HCT116 (cell line): ENCODE measurements around the gene BEGAIN. TPM values are rescaled to one million over a fixed set of nuclear protein-coding genes. Genes with fewer than 3 reads are reported as not detected.

ENCODE experiments used
- ATAC-seq: fragments of 200-7000 bp; cut with Tn5 transposase; 2 replicates; pipeline ENCODE4 v1.9.1; 2020; ENCODE audit warnings: mild to moderate bottlenecking, moderate library complexity
- BruUV-seq: library from RNA; stranded (reverse); fragments of 400-500 nt; replicated peaks from 2 replicates; lab custom pipeline; 2021; lab: Mats Ljungman, UMichigan
- CTCF ChIA-PET: fragments of 300-600 bp; sonication (Branson Sonifier 250); formaldehyde crosslinking; loops from one replicate; lab custom pipeline; 2021; ENCODE audit warnings: antibody characterized with exemption; lab: Charles Lee
- POLR2A ChIA-PET: fragments of 300-600, 350-600 bp; sonication (Branson Sonifier 250); formaldehyde crosslinking; loops from one replicate; lab custom pipeline; 2021; ENCODE audit warnings: antibody characterized with exemption; lab: Charles Lee
- RAD21 ChIA-PET, 2 experiments: fragments of 300-600 bp; sonication (Branson Sonifier 250); formaldehyde crosslinking; loops; one replicate each; lab custom pipeline; 2023; ENCODE audit warnings: low total read pairs in 2 of 2; ENCODE audit not compliant: uncharacterized antibody in 2 of 2, unreplicated experiment in 2 of 2, low non-redundant PET in 1 of 2; lab: Charles Lee
- DNase-seq: peaks from one replicate; pipeline ENCODE4 v3.0.0-alpha.2; 2010; ENCODE audit warnings: low read depth, low spot score
- H2AFZ ChIP-seq: fragments of 200-600 bp; shearing (Covaris generic), sonication (generic); 2 replicates; pipeline ENCODE4 v1.6.1; 2017; ENCODE audit warnings: low read depth, mixed run types, mixed read lengths, antibody characterized with exemption, low read length; ENCODE audit not compliant: poor library complexity, severe bottlenecking
- H3K27ac ChIP-seq: 2 replicates; pipeline ENCODE4 v1.5.1; 2012; ENCODE audit warnings: low read depth, low read length
- H3K27me3 ChIP-seq: fragments of 200-600 bp; sonication (generic); 2 replicates; pipeline ENCODE4 v1.6.1; 2016; ENCODE audit warnings: mixed run types, low read length, mixed read lengths; ENCODE audit not compliant: insufficient read depth
- H3K36me3 ChIP-seq, 2 experiments: fragments of 200-500 bp in 1 of 2; fragments of 200-600 bp in 1 of 2; sonication (Bioruptor generic) in 1 of 2; sonication (generic) in 1 of 2; 2 replicates each; pipeline versions ENCODE4 v1.5.1 to v1.6.1; 2014 to 2016; ENCODE audit warnings: low read length in 2 of 2, inconsistent platforms in 1 of 2, mixed read lengths in 1 of 2, mixed run types in 1 of 2; ENCODE audit not compliant: insufficient read depth in 2 of 2, control insufficient read depth in 1 of 2
- H3K4me1 ChIP-seq, 2 experiments: fragments of 200-600 bp in 1 of 2; sonication (generic) in 1 of 2; 2 replicates each; pipeline versions ENCODE4 v1.5.1 to v1.6.1; 2012 to 2017; ENCODE audit warnings: low read length in 2 of 2, inconsistent platforms in 1 of 2, mild to moderate bottlenecking in 1 of 2, mixed read lengths in 1 of 2, mixed run types in 1 of 2, moderate library complexity in 1 of 2; ENCODE audit not compliant: insufficient read depth in 2 of 2, control insufficient read depth in 1 of 2
- H3K4me2 ChIP-seq: fragments of 200-600 bp; sonication (generic); 2 replicates; pipeline ENCODE4 v1.6.1; 2017; ENCODE audit warnings: mixed run types, low read length, mixed read lengths
- H3K4me3 ChIP-seq, 2 experiments: fragments of 200-600 bp in 1 of 2; sonication (generic) in 1 of 2; replicated peaks in 1 of 2; 2 replicates each; pipeline ENCODE4 v1.5.1; 2011 to 2016; ENCODE audit warnings: low read length in 2 of 2, control low read depth in 1 of 2, low read depth in 1 of 2, mild to moderate bottlenecking in 1 of 2, mixed read lengths in 1 of 2, mixed run types in 1 of 2
- H3K79me2 ChIP-seq: fragments of 200-600 bp; sonication (generic); 2 replicates; pipeline ENCODE4 v1.6.1; 2017; ENCODE audit warnings: mild to moderate bottlenecking, mixed run types, low read length, moderate library complexity, mixed read lengths; ENCODE audit not compliant: insufficient read depth
- H3K9ac ChIP-seq: fragments of 200-600 bp; sonication (generic); 2 replicates; pipeline ENCODE4 v1.6.1; 2016; ENCODE audit warnings: low read length, mixed read lengths
- H3K9me2 ChIP-seq: fragments of 200-600 bp; sonication (generic), shearing (Covaris generic); 2 replicates; pipeline ENCODE4 v1.6.1; 2017; ENCODE audit warnings: mixed run types, mild to moderate bottlenecking, moderate library complexity; ENCODE audit not compliant: insufficient read depth
- H3K9me3 ChIP-seq, 2 experiments: fragments of 200-500 bp in 1 of 2; fragments of 200-600 bp in 1 of 2; sonication (Bioruptor generic) in 1 of 2; sonication (generic) in 1 of 2; 2 replicates each; pipeline ENCODE4 v1.6.1; 2014 to 2017; ENCODE audit warnings: low read length in 2 of 2, mixed read lengths in 2 of 2, inconsistent platforms in 1 of 2, low read depth in 1 of 2, mild to moderate bottlenecking in 1 of 2, mixed run types in 1 of 2, moderate library complexity in 1 of 2; ENCODE audit not compliant: control insufficient read depth in 1 of 2, insufficient read depth in 1 of 2
- H4K20me1 ChIP-seq: fragments of 200-600 bp; sonication (generic), shearing (Covaris generic); 2 replicates; pipeline ENCODE4 v1.6.1; 2017; ENCODE audit warnings: mixed run types, mild to moderate bottlenecking, moderate library complexity; ENCODE audit not compliant: insufficient read depth
- EGR1 ChIP-seq: IDR thresholded peaks from 2 replicates; pipeline ENCODE4 v1.6.1; 2012; ENCODE audit warnings: low read depth
- RAD21 ChIP-seq: IDR thresholded peaks from 2 replicates; pipeline ENCODE4 v1.6.1; 2012; ENCODE audit warnings: low read depth, mild to moderate bottlenecking
- REST ChIP-seq: IDR thresholded peaks from 2 replicates; pipeline ENCODE4 v1.6.1; 2012; ENCODE audit warnings: low read depth
- SIN3A ChIP-seq: IDR thresholded peaks from 2 replicates; pipeline ENCODE4 v1.6.1; 2012; ENCODE audit warnings: low read depth
- SRF ChIP-seq: IDR thresholded peaks from 2 replicates; pipeline ENCODE4 v1.6.1; 2012; ENCODE audit warnings: low read depth
- TCF7L2 ChIP-seq: IDR thresholded peaks from 2 replicates; pipeline ENCODE4 v1.7.0; 2011; ENCODE audit warnings: borderline replicate concordance, inconsistent platforms; ENCODE audit not compliant: insufficient read depth, insufficient read length; ENCODE audit errors: extremely low read depth
- YY1 ChIP-seq: IDR thresholded peaks from 2 replicates; pipeline ENCODE4 v1.6.1; 2011; ENCODE audit warnings: low read length, low read depth, moderate library complexity, mild to moderate bottlenecking; ENCODE audit not compliant: insufficient replicate concordance; ENCODE audit errors: extremely low read depth
- ZFX ChIP-seq: fragments of 450-650 bp; IDR thresholded peaks from 2 replicates; pipeline ENCODE4 v1.6.1; 2017
- ZNF274 ChIP-seq: fragments of 200-500 bp; sonication (Bioruptor generic); IDR thresholded peaks from 2 replicates; pipeline ENCODE4 v1.6.1; 2014; ENCODE audit warnings: mild to moderate bottlenecking, low read depth, low read length, inconsistent platforms
- intact Hi-C: fragments of 100-400 bp; cut with micrococcal nuclease; formaldehyde crosslinking; loops from 2 replicates; pipeline ENCODE4 v1.10.0; 2022
- total RNA-seq: library from RNA; stranded (reverse); gene quantifications from one replicate; pipeline ENCODE4 v1.2.1, GENCODE V29; 2021; ENCODE audit not compliant: unreplicated experiment
- TF ChIP-seq, protein P1 (sequence below): IDR thresholded peaks from 2 replicates; pipeline ENCODE4 v1.6.1; 2012

The BEGAIN gene
- total RNA-seq, 1 experiment from 2014 or later = 8.5 TPM

DNA sequence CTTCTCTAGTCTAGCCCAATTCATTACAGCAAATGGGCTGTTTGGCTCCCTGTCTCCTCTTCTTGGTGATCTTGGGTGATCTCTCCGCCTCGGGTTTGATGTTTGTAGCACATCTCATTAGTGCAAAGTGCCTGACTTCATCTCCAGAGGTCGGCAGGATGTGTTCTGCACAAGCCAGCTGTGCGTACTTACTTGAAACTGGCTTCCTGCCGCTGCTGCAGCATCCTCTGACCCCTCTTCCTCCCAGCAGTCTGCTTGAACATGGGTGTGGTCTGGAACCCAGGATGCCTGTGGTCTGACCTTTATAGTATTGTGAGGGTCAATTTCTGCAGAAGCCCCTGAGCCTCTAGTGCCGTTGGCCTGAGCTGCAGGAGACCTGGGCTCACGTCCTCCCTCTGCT is 99.2 kb downstream of the BEGAIN start:
- H3K9me2 ChIP-seq = no peaks in the 10 kb centered on the region
- H3K79me2 ChIP-seq = no peaks in the 10 kb centered on the region
- no peaks in the 10 kb centered on the region for H3K4me1 ChIP-seq
- no peak overlapping the region for H3K27ac ChIP-seq
- CTCF ChIA-PET = no interaction called here
- H3K4me2 ChIP-seq = no peak overlapping the region
- H4K20me1 ChIP-seq = no peaks in the 10 kb centered on the region
- RAD21 ChIA-PET = no interaction called here
- no peaks in the 10 kb centered on the region for H3K27me3 ChIP-seq
- H3K9ac ChIP-seq = no peak overlapping the region
- ATAC-seq (no peak), DNase-seq (no peak)
- TF ChIP-seq EGR1 = no peak
- TF ChIP-seq YY1 = no peak
- TF ChIP-seq RAD21 = no peak
- no peak for TF ChIP-seq ZNF274
- no peaks in the 10 kb centered on the region for H3K36me3 ChIP-seq
- H3K4me3 ChIP-seq = no peak overlapping the region
- H3K9me3 ChIP-seq = no peaks in the 10 kb centered on the region
- intact Hi-C loops = no loop called here
- no peak overlapping the region for H2AFZ ChIP-seq
- no TSS peak for BruUV-seq
- POLR2A ChIA-PET = no interaction called here

DNA sequence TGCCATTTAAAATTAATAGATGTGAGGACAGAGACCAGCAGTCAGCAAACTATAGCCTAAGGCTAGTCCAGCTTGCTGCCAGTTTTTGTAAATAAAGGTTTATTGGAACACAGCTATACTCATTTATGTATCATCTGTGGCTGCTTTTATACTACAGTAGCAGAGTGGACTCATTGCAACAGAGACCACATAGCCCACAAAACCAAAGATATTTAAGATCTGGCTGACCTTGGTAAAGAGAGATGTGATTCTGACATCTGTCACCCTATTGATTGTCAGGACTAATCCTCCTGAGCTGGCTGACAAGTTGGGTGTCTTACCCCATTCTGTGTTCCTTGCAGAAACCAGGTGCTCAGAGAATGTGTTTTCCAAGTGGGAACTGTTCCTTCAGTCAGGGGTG is 99.9 kb downstream of the BEGAIN start:
- H4K20me1 ChIP-seq = no peaks in the 10 kb centered on the region
- H3K36me3 ChIP-seq = no peaks in the 10 kb centered on the region
- BruUV-seq = no TSS peak
- H3K79me2 ChIP-seq = no peaks in the 10 kb centered on the region
- H3K27me3 ChIP-seq = no peaks in the 10 kb centered on the region; the same call in 1 of the 2 replicates
- intact Hi-C loops = no loop called here
- H3K27ac ChIP-seq = no peak overlapping the region
- ChIA-PET CTCF (no interaction called here), POLR2A (no interaction called here), RAD21 (no interaction called here)
- TF ChIP-seq SIN3A (no peak), SRF (no peak), ZFX (no peak), REST (no peak), TCF7L2 (no peak)
- TF ChIP-seq, protein P1, sequence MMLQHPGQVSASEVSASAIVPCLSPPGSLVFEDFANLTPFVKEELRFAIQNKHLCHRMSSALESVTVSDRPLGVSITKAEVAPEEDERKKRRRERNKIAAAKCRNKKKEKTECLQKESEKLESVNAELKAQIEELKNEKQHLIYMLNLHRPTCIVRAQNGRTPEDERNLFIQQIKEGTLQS = no peak
- no peak overlapping the region for H2AFZ ChIP-seq
- no peak overlapping the region for H3K4me2 ChIP-seq
- ATAC-seq = no peak
- H3K4me1 ChIP-seq = no peaks in the 10 kb centered on the region
- no peak for DNase-seq
- H3K9me3 ChIP-seq = no peaks in the 10 kb centered on the region
- no peak overlapping the region for H3K4me3 ChIP-seq
- H3K9me2 ChIP-seq = no peaks in the 10 kb centered on the region
- no peak overlapping the region for H3K9ac ChIP-seq
